Suprapubic skin (tissue), 4 donors: ENCODE results near the gene ATP5MC2. TPM values are rescaled to one million over a fixed set of nuclear protein-coding genes. Genes with fewer than 3 reads are reported as not detected.

Experiments used
- DNase-seq, 2 donors: peaks; one replicate each; pipeline ENCODE4 v3.0.0-alpha.2; 2019; ENCODE audit warnings: low spot score in 2 of 2
- H3K27ac ChIP-seq: fragments of 200-600 bp; sonication (generic); one replicate; pipeline ENCODE4 v1.5.1; 2019
- H3K27me3 ChIP-seq: fragments of 200-600 bp; sonication (generic); one replicate; pipeline ENCODE4 v1.5.1; 2019
- H3K36me3 ChIP-seq: fragments of 200-600 bp; sonication (generic); one replicate; pipeline ENCODE4 v1.5.1; 2019
- H3K4me1 ChIP-seq: fragments of 200-600 bp; sonication (generic); one replicate; pipeline ENCODE4 v1.5.1; 2019
- H3K4me3 ChIP-seq: fragments of 200-600 bp; sonication (generic); one replicate; pipeline ENCODE4 v1.5.1; 2019; ENCODE audit warnings: mild to moderate bottlenecking
- H3K9me3 ChIP-seq: fragments of 200-600 bp; sonication (generic); one replicate; pipeline ENCODE4 v1.5.1; 2019
- CTCF ChIP-seq, 2 donors: fragments of 200-600 bp in 1 of 2; fragments of 450-650 bp in 1 of 2; sonication (generic) in 1 of 2; IDR thresholded peaks; one replicate each; pipeline ENCODE4 v1.5.1; 2016 to 2019; ENCODE audit warnings: antibody characterized with exemption in 2 of 2, mild to moderate bottlenecking in 1 of 2, moderate library complexity in 1 of 2
- EP300 ChIP-seq: sonication (generic); formaldehyde crosslinking; IDR thresholded peaks from one replicate; pipeline ENCODE4 v1.6.1; 2017; ENCODE audit warnings: antibody characterized with exemption
- POLR2A ChIP-seq, 2 donors: fragments of 450-650 bp; IDR thresholded peaks; one replicate each; pipeline ENCODE4 v1.6.1; 2017; ENCODE audit warnings: antibody characterized with exemption in 2 of 2, mild to moderate bottlenecking in 2 of 2, moderate library complexity in 2 of 2
- POLR2AphosphoS5 ChIP-seq, 3 donors: sonication (generic); formaldehyde crosslinking; IDR thresholded peaks; one replicate each; pipeline ENCODE4 v1.6.1; 2017; ENCODE audit warnings: antibody characterized with exemption in 3 of 3
- WGBS: methylation state at CpG from one replicate; pipeline ENCODE4 v1.1.5; 2018; 5-methylcytosine and 5-hydroxymethylcytosine counted together
- total RNA-seq, 4 donors: library from RNA; depleted of rRNA; stranded (reverse); fragments of >200 nt; gene quantifications; one replicate each; pipeline ENCODE4 v1.1.0, GENCODE V29; 2016

Gene ATP5MC2
- total RNA-seq, 4 donors from 2014 or later: 232 to 381 (median 315) TPM

DNA sequence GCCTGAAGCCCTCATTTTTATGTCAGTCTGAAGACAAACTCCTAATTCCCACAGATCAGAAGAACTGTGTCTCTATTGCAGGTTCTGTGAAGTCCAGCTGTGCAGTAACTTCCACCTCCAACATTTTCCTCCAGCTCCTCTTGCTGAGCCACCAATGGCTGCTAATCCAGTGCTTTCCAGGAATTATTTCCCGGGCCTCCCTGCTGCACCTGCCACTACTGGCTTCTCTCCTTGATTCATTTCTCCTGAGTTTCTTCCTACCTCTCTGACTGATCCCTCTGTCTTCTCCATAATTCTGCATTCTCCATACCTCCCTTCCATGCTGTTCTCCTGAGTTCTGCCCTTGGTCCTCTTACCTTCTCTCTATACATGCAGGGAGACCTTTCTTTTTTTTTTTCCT, 30.2 kb upstream of the ATP5MC2 start:
- TF ChIP-seq EP300 (no peak), POLR2A (IDR thresholded peaks at IDR 0.05) (no peak), CTCF (IDR thresholded peaks at IDR 0.05) (no peak), POLR2AphosphoS5 (IDR thresholded peaks at IDR 0.05) (no peak)
- no peak for DNase-seq
- Histone ChIP-seq H3K4me1 (no peaks in the 10 kb centered on the region), H3K9me3 (no peaks in the 10 kb centered on the region), H3K27ac (no peak overlapping the region), H3K36me3 (no peaks in the 10 kb centered on the region), H3K27me3 (peaks cover 23% of the 10 kb centered on the region), H3K4me3 (no peak overlapping the region)
- 47% methylated on average over 1 of the region's 1 CpG for WGBS

- H3K9me3 ChIP-seq: no peaks in the 10 kb centered on the region
- no peak overlapping the region for H3K27ac ChIP-seq
- H3K4me3 ChIP-seq: no peak overlapping the region
- DNase-seq: no peak
- peaks cover 43% of the 10 kb centered on the region for H3K27me3 ChIP-seq
- WGBS: 79% methylated on average over 4 of the region's 4 CpGs
- no peak for TF ChIP-seq CTCF (IDR thresholded peaks at IDR 0.05)
- TF ChIP-seq EP300: no peak
- TF ChIP-seq POLR2AphosphoS5 (IDR thresholded peaks at IDR 0.05): no peak
- TF ChIP-seq POLR2A (IDR thresholded peaks at IDR 0.05): no peak
- no peaks in the 10 kb centered on the region for H3K4me1 ChIP-seq
- H3K36me3 ChIP-seq: no peaks in the 10 kb centered on the region
Observed at GRCh38 chr12:53703756-53704155, 27.9 kb upstream of the ATP5MC2 start.

GRCh38 chr12:53701518-53702264, 25.8 kb upstream of the ATP5MC2 start:
- peak; percentile 81 to 89 for TF ChIP-seq CTCF (IDR thresholded peaks at IDR 0.05)
- TF ChIP-seq POLR2AphosphoS5 (IDR thresholded peaks at IDR 0.05): no peak
- H3K36me3 ChIP-seq: no peaks in the 10 kb centered on the region
- peaks cover 10% of the 10 kb centered on the region for H3K4me1 ChIP-seq
- H3K4me3 ChIP-seq: no peak overlapping the region
- H3K27ac ChIP-seq: no peak overlapping the region
- H3K27me3 ChIP-seq: peaks cover 62% of the 10 kb centered on the region
- WGBS: 3% methylated on average over 8 of the region's 8 CpGs
- peak; percentile 89 to 90 for DNase-seq
- no peaks in the 10 kb centered on the region for H3K9me3 ChIP-seq

GRCh38 chr12:53700567-53700966, 24.7 kb upstream of the ATP5MC2 start:
- 70% methylated on average over 6 of the region's 6 CpGs for WGBS
- Histone ChIP-seq H3K4me1 (peaks cover 21% of the 10 kb centered on the region), H3K9me3 (no peaks in the 10 kb centered on the region), H3K27me3 (peaks cover 69% of the 10 kb centered on the region), H3K4me3 (no peak overlapping the region), H3K27ac (no peak overlapping the region), H3K36me3 (no peaks in the 10 kb centered on the region)
- DNase-seq: no peak
- TF ChIP-seq POLR2A (IDR thresholded peaks at IDR 0.05) (no peak), EP300 (no peak), POLR2AphosphoS5 (IDR thresholded peaks at IDR 0.05) (no peak), CTCF (IDR thresholded peaks at IDR 0.05) (no peak)

GRCh38 chr12:53699678-53700025, 23.8 kb upstream of the ATP5MC2 start:
- no peak for DNase-seq
- Histone ChIP-seq H3K36me3 (no peaks in the 10 kb centered on the region), H3K27ac (no peak overlapping the region), H3K4me3 (no peak overlapping the region), H3K9me3 (no peaks in the 10 kb centered on the region), H3K27me3 (peaks cover 69% of the 10 kb centered on the region), H3K4me1 (peaks cover 27% of the 10 kb centered on the region)
- 51% methylated on average over 5 of the region's 5 CpGs for WGBS
- no peak for TF ChIP-seq POLR2A (IDR thresholded peaks at IDR 0.05)
- no peak for TF ChIP-seq CTCF (IDR thresholded peaks at IDR 0.05)
- TF ChIP-seq EP300: no peak
